IPS-18a (cell line): ENCODE results near the gene TBCC.

Experiments
- H3K27ac ChIP-seq: one replicate; pipeline ENCODE4 v1.5.1; 2013; ENCODE audit warnings: low read length
- H3K27me3 ChIP-seq: one replicate; pipeline ENCODE4 v1.6.1; 2013; ENCODE audit warnings: mild to moderate bottlenecking, low read length; ENCODE audit not compliant: control insufficient read depth, insufficient read depth
- H3K36me3 ChIP-seq: one replicate; pipeline ENCODE4 v1.6.1; 2013; ENCODE audit warnings: low read depth, low read length; ENCODE audit not compliant: control insufficient read depth
- H3K4me1 ChIP-seq: one replicate; pipeline ENCODE4 v1.6.1; 2013; ENCODE audit warnings: low read depth, low read length; ENCODE audit not compliant: control insufficient read depth
- H3K4me3 ChIP-seq: one replicate; pipeline ENCODE4 v1.5.1; 2013; ENCODE audit warnings: low read length
- H3K9ac ChIP-seq: one replicate; pipeline ENCODE4 v1.6.1; 2013; ENCODE audit warnings: mild to moderate bottlenecking, low read length, moderate library complexity
- H3K9me3 ChIP-seq: one replicate; pipeline ENCODE4 v1.6.1; 2013; ENCODE audit warnings: low read depth, low read length; ENCODE audit not compliant: control insufficient read depth

Gene TBCC

GRCh38 chr6:42745640-42746462 is at the start of gene TBCC:
TBCC (minus strand) TSS chr6:42746103; CDS start chr6:42746073, 30 bp downstream.
- Histone ChIP-seq H3K9ac (peak within 1 kb of the TSS; percentile 91), H3K27ac (peak within 1 kb of the TSS; percentile 91), H3K4me3 (peak within 1 kb of the TSS; percentile 90), H3K27me3 (no peaks in the 10 kb centered on the region), H3K4me1 (peaks cover 9% of the 10 kb centered on the region), H3K9me3 (no peaks in the 10 kb centered on the region), H3K36me3 (no peaks in the 10 kb centered on the region)

- Histone ChIP-seq H3K9ac (no peak overlapping the region), H3K9me3 (no peaks in the 10 kb centered on the region), H3K27ac (no peak overlapping the region), H3K36me3 (peaks cover 3% of the 10 kb centered on the region), H3K4me3 (no peak overlapping the region), H3K4me1 (peaks cover 2% of the 10 kb centered on the region), H3K27me3 (no peaks in the 10 kb centered on the region)
Measured at GRCh38 chr6:42795651-42796050, 49.7 kb upstream of the TBCC start.

- peaks cover 18% of the 10 kb centered on the region for H3K4me1 ChIP-seq
- H3K4me3 ChIP-seq, result no peak overlapping the region
- no peak overlapping the region for H3K27ac ChIP-seq
- no peaks in the 10 kb centered on the region for H3K27me3 ChIP-seq
- H3K36me3 ChIP-seq, result peaks cover 3% of the 10 kb centered on the region
- H3K9ac ChIP-seq, result no peak overlapping the region
- no peaks in the 10 kb centered on the region for H3K9me3 ChIP-seq
Measured at GRCh38 chr6:42791706-42792320, 45.9 kb upstream of the TBCC start.

GRCh38 chr6:42790549-42791181 is 44.8 kb upstream of the TBCC start:
- H3K9me3 ChIP-seq, result no peaks in the 10 kb centered on the region
- H3K27ac ChIP-seq, result peak overlapping the region; percentile 54
- no peak overlapping the region for H3K9ac ChIP-seq
- H3K27me3 ChIP-seq, result no peaks in the 10 kb centered on the region
- peaks cover 24% of the 10 kb centered on the region for H3K4me1 ChIP-seq
- no peak overlapping the region for H3K4me3 ChIP-seq
- H3K36me3 ChIP-seq, result peaks cover 3% of the 10 kb centered on the region

GRCh38 chr6:42788671-42789070 is 42.8 kb upstream of the TBCC start:
- peaks cover 29% of the 10 kb centered on the region for H3K4me1 ChIP-seq
- H3K36me3 ChIP-seq, result peaks cover 3% of the 10 kb centered on the region
- H3K9me3 ChIP-seq, result no peaks in the 10 kb centered on the region
- H3K27ac ChIP-seq, result no peak overlapping the region
- H3K9ac ChIP-seq, result no peak overlapping the region
- no peaks in the 10 kb centered on the region for H3K27me3 ChIP-seq
- no peak overlapping the region for H3K4me3 ChIP-seq

- peaks cover 29% of the 10 kb centered on the region for H3K4me1 ChIP-seq
- H3K4me3 ChIP-seq, result no peak overlapping the region
- no peak overlapping the region for H3K27ac ChIP-seq
- H3K27me3 ChIP-seq, result no peaks in the 10 kb centered on the region
- no peaks in the 10 kb centered on the region for H3K9me3 ChIP-seq
- no peak overlapping the region for H3K9ac ChIP-seq
- H3K36me3 ChIP-seq, result peaks cover 3% of the 10 kb centered on the region
Measured at GRCh38 chr6:42787063-42787472, 41.2 kb upstream of the TBCC start.

GRCh38 chr6:42786525-42786985 is 40.7 kb upstream of the TBCC start:
- no peaks in the 10 kb centered on the region for H3K27me3 ChIP-seq
- H3K36me3 ChIP-seq, result no peaks in the 10 kb centered on the region
- H3K27ac ChIP-seq, result no peak overlapping the region
- peaks cover 29% of the 10 kb centered on the region for H3K4me1 ChIP-seq
- H3K4me3 ChIP-seq, result peak overlapping the region; percentile 22
- no peaks in the 10 kb centered on the region for H3K9me3 ChIP-seq
- no peak overlapping the region for H3K9ac ChIP-seq

GRCh38 chr6:42784717-42785498 is 39.0 kb upstream of the TBCC start:
- peak overlapping the region; percentile 86 for H3K4me3 ChIP-seq
- H3K9me3 ChIP-seq, result no peaks in the 10 kb centered on the region
- H3K27me3 ChIP-seq, result no peaks in the 10 kb centered on the region
- no peak overlapping the region for H3K27ac ChIP-seq
- H3K9ac ChIP-seq, result peak overlapping the region; percentile 93
- H3K4me1 ChIP-seq, result peaks cover 25% of the 10 kb centered on the region
- no peaks in the 10 kb centered on the region for H3K36me3 ChIP-seq

- peak overlapping the region; percentile 86 for H3K4me3 ChIP-seq
- H3K27ac ChIP-seq, result peak overlapping the region; percentile 85
- no peaks in the 10 kb centered on the region for H3K27me3 ChIP-seq
- H3K36me3 ChIP-seq, result no peaks in the 10 kb centered on the region
- peak overlapping the region; percentile 93 for H3K9ac ChIP-seq
- peaks cover 19% of the 10 kb centered on the region for H3K4me1 ChIP-seq
- no peaks in the 10 kb centered on the region for H3K9me3 ChIP-seq
Measured at GRCh38 chr6:42783876-42784642, 38.2 kb upstream of the TBCC start.

GRCh38 chr6:42783177-42783875 is 37.4 kb upstream of the TBCC start:
- Histone ChIP-seq H3K9me3 (no peaks in the 10 kb centered on the region), H3K27me3 (no peaks in the 10 kb centered on the region), H3K9ac (peak overlapping the region; percentile 93), H3K4me1 (peaks cover 17% of the 10 kb centered on the region), H3K27ac (peak overlapping the region; percentile 85), H3K36me3 (no peaks in the 10 kb centered on the region), H3K4me3 (peak overlapping the region; percentile 86)
